Skin of body (tissue), 2 donors: Measurements from ENCODE around the gene RAB26. TPM values are rescaled to one million over a fixed set of nuclear protein-coding genes. Genes with fewer than 3 reads are reported as not detected.
"Not testable (repeated sequence)": the region's sequence is repeated elsewhere in the genome, so short reads cannot be mapped to it uniquely, and the experiment has no call there.

ENCODE experiments used
- DNase-seq: peaks from one replicate; lab custom pipeline; 2025; lab: John Stamatoyannopoulos, UW
- total RNA-seq: library from RNA; depleted of rRNA; stranded (reverse); fragments of >200 nt; gene quantifications from one replicate; pipeline ENCODE4 v1.2.3, GENCODE V29; 2014

RAB26 gene
- total RNA-seq, 1 donor from 2014 or later = 1.6 TPM

GRCh38 chr16:2117341-2117740 lies 31.1 kb upstream of the RAB26 start:
- not testable (repeated sequence) for DNase-seq

GRCh38 chr16:2117960-2118722 lies 30.3 kb upstream of the RAB26 start:
- not testable (repeated sequence) for DNase-seq

- DNase-seq = not testable (repeated sequence)
These were observed 27.1 kb upstream of the RAB26 start for GRCh38 chr16:2121325-2121724.

- no peak for DNase-seq
These were observed 26.6 kb upstream of the RAB26 start for GRCh38 chr16:2121853-2122252.

- DNase-seq = no peak
These were observed 26.0 kb upstream of the RAB26 start for GRCh38 chr16:2122429-2122828.

GRCh38 chr16:2122934-2123683 lies 25.3 kb upstream of the RAB26 start:
- not testable (repeated sequence) for DNase-seq

GRCh38 chr16:2123706-2124376 lies 24.6 kb upstream of the RAB26 start:
- not testable (repeated sequence) for DNase-seq

GRCh38 chr16:2124377-2124693 lies 24.1 kb upstream of the RAB26 start:
- DNase-seq = not testable (repeated sequence)

- peak; percentile 76 for DNase-seq
These were observed 23.6 kb upstream of the RAB26 start for GRCh38 chr16:2124694-2125444.

GRCh38 chr16:2125609-2126008 lies 22.8 kb upstream of the RAB26 start:
- not testable (repeated sequence) for DNase-seq

- DNase-seq = not testable (repeated sequence)
These were observed 22.2 kb upstream of the RAB26 start for GRCh38 chr16:2126161-2126743.

- not testable (repeated sequence) for DNase-seq
These were observed 21.4 kb upstream of the RAB26 start for GRCh38 chr16:2126928-2127556.

- DNase-seq = peak; percentile 61
These were observed 20.7 kb upstream of the RAB26 start for GRCh38 chr16:2127630-2128280.

- not testable (repeated sequence) for DNase-seq
These were observed 19.2 kb upstream of the RAB26 start for GRCh38 chr16:2129251-2129650.

- DNase-seq = not testable (repeated sequence)
These were observed 18.5 kb upstream of the RAB26 start for GRCh38 chr16:2129890-2130447.

- DNase-seq = not testable (repeated sequence)
These were observed 14.6 kb upstream of the RAB26 start for GRCh38 chr16:2133797-2134196.

- not testable (repeated sequence) for DNase-seq
These were observed 13.4 kb upstream of the RAB26 start for GRCh38 chr16:2135071-2135470.

- peak; percentile 90 for DNase-seq
These were observed 12.5 kb upstream of the RAB26 start, which contains the start of gene PKD1 for GRCh38 chr16:2135770-2136490. Gene PKD1 (minus strand): TSS chr16:2135898. CDS start chr16:2135689, 209 bp downstream.
